Psoas muscle (tissue), 8 donors: Measurements from ENCODE around the gene TULP4. TPM values are rescaled to one million over a fixed set of nuclear protein-coding genes. Genes with fewer than 3 reads are reported as not detected.

Experiments
- ATAC-seq, 4 donors: fragments of 200-7000 bp; cut with Tn5 transposase; one replicate each; pipeline ENCODE4 v1.9.1; 2020; ENCODE audit warnings: moderate library complexity in 3 of 4, mild to moderate bottlenecking in 2 of 4
- DNase-seq, 2 donors: peaks; one replicate each; pipeline ENCODE4 v3.0.0-alpha.2; 2020
- H3K27ac ChIP-seq: fragments of 200-600 bp; one replicate; pipeline ENCODE4 v1.8.0; 2022
- H3K27me3 ChIP-seq, 3 donors: fragments of 200-600 bp in 1 of 3; one replicate each; pipeline versions ENCODE4 v1.6.1 to v1.8.0; 2013 to 2022; ENCODE audit warnings: low read length in 2 of 3, mild to moderate bottlenecking in 2 of 3, moderate library complexity in 1 of 3; ENCODE audit not compliant: insufficient read depth in 3 of 3
- H3K36me3 ChIP-seq, 2 donors: fragments of 200-600 bp in 1 of 2; one replicate each; pipeline versions ENCODE4 v1.6.1 to v1.8.0; 2013 to 2022; ENCODE audit warnings: low read depth in 1 of 2, mild to moderate bottlenecking in 1 of 2, moderate library complexity in 1 of 2; ENCODE audit not compliant: insufficient read depth in 1 of 2
- H3K4me1 ChIP-seq: fragments of 200-600 bp; one replicate; pipeline ENCODE4 v1.8.0; 2022
- H3K4me3 ChIP-seq: fragments of 200-600 bp; one replicate; pipeline ENCODE4 v1.8.0; 2022; ENCODE audit warnings: mild to moderate bottlenecking
- H3K9me3 ChIP-seq: fragments of 200-600 bp; one replicate; pipeline ENCODE4 v1.8.0; 2022
- WGBS, 3 donors: extraction: QIAGEN DNeasy Blood & Tissue Kit; methylation state at CpG; one replicate each; pipeline versions ENCODE4 v1.1.6 to v1.1.7; 2013; 5-methylcytosine and 5-hydroxymethylcytosine counted together
- intact Hi-C, 2 donors: fragments of 100-400 bp; cut with DNase I; formaldehyde crosslinking; loops; one replicate each; pipeline versions ENCODE4 v1.11.0 to v1.14.2; 2022
- polyA plus RNA-seq, 3 donors: library from polyadenylated mRNA; stranded (reverse); fragments of 200-250 nt; gene quantifications; one replicate each; pipeline ENCODE4 v1.2.3, GENCODE V29; 2013
- total RNA-seq, 4 donors: library from RNA; stranded (reverse); fragmentation: NEBNext Ultra II Directional in 2 of 4; extraction: Animal tissue kit (Norgen Biotek cat#: 25700) in 2 of 4; gene quantifications; one replicate each; pipeline versions ENCODE4 v1.2.1 to v1.2.4, GENCODE V29; 2021 to 2023
- TF ChIP-seq, protein P1 (sequence below): fragments of 200-600 bp; IDR thresholded peaks from one replicate; pipeline ENCODE4 v1.8.0; 2022; ENCODE audit warnings: antibody characterized with exemption
- donor health status: healthy with polysubstance abuse.
- donor health status: DM: no; HTN: no; CAD: no; lungs with moderate emphysema.
- donor health status: Bipolar disorder and iron deficiency.
- donor health status: healthy.
- donor health status: DM: yes; HTN: yes; CAD: no.
- donor health status: DM: no; HTN: no; CAD: no.
- donor health status: DM: no; HTN: no; CAD: no.
- donor health status: DM: yes; HTN: yes; CAD: no.

TULP4 gene
- total and polyA plus RNA-seq, 7 donors = 2.2 to 103 (median 63.2) TPM

- H3K27ac ChIP-seq = no peak overlapping the region
- no peak for DNase-seq
- intact Hi-C loops = no loop called here
- no peak for ATAC-seq
- H3K4me1 ChIP-seq = no peaks in the 10 kb centered on the region
- H3K36me3 ChIP-seq = peaks cover 0 to 38% of the 10 kb centered on the region in 2 donors
- TF ChIP-seq, protein P1, sequence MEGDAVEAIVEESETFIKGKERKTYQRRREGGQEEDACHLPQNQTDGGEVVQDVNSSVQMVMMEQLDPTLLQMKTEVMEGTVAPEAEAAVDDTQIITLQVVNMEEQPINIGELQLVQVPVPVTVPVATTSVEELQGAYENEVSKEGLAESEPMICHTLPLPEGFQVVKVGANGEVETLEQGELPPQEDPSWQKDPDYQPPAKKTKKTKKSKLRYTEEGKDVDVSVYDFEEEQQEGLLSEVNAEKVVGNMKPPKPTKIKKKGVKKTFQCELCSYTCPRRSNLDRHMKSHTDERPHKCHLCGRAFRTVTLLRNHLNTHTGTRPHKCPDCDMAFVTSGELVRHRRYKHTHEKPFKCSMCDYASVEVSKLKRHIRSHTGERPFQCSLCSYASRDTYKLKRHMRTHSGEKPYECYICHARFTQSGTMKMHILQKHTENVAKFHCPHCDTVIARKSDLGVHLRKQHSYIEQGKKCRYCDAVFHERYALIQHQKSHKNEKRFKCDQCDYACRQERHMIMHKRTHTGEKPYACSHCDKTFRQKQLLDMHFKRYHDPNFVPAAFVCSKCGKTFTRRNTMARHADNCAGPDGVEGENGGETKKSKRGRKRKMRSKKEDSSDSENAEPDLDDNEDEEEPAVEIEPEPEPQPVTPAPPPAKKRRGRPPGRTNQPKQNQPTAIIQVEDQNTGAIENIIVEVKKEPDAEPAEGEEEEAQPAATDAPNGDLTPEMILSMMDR = no peak
- H3K4me3 ChIP-seq = no peak overlapping the region
- WGBS, 3 donors = 88 to 97% (median 92%) methylated on average over 4 of the region's 4 CpGs
- H3K27me3 ChIP-seq = no peaks in the 10 kb centered on the region
- no peaks in the 10 kb centered on the region for H3K9me3 ChIP-seq
Observed at GRCh38 chr6:158457616-158458278, 145.5 kb downstream of the TULP4 start.

GRCh38 chr6:158459726-158460125, 147.5 kb downstream of the TULP4 start:
- no peaks in the 10 kb centered on the region for H3K27me3 ChIP-seq
- TF ChIP-seq, protein P1 = no peak
- 92 to 96% (median 95%) methylated on average over 4 of the region's 4 CpGs for WGBS, 3 donors
- intact Hi-C loops = no loop called here
- H3K27ac ChIP-seq = no peak overlapping the region
- DNase-seq (no peak), ATAC-seq (no peak)
- no peaks in the 10 kb centered on the region for H3K9me3 ChIP-seq
- no peaks in the 10 kb centered on the region for H3K4me1 ChIP-seq
- no peak overlapping the region for H3K4me3 ChIP-seq
- H3K36me3 ChIP-seq = peaks cover 0 to 45% of the 10 kb centered on the region in 2 donors

DNA sequence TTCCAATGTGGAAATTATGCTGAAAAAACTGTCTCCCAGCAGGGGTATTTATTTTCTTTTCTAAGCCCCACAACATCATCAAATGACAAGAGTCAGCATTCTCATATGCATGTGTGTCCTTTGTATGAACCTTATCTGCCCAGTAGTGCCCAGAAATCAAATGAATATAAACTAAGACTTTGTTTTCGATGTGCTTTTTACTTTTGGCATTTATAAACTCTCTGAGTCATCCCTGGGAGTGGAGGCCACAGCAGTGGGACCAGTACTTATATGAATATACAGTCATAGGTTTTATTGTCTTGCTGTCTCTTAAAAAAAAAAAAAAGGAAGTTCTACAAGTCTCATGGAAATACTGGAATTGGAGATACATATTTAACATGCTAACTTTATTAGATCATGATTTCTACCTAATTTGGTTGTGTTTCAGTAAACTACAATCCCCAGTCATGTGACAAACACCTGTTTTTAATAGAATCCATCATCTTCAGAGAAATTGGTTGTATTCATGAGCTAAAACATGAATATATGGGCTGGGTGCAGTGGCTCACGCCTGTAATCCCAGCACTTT, 148.4 kb downstream of the TULP4 start:
- no peak overlapping the region for H3K27ac ChIP-seq
- DNase-seq (no peak), ATAC-seq (no peak)
- H3K36me3 ChIP-seq = peaks cover 0 to 45% of the 10 kb centered on the region in 2 donors
- intact Hi-C loops = no loop called here
- WGBS, 3 donors = 66 to 81% (median 73%) methylated on average over 2 of the region's 2 CpGs
- TF ChIP-seq, protein P1 = no peak
- H3K4me1 ChIP-seq = no peaks in the 10 kb centered on the region
- H3K4me3 ChIP-seq = no peak overlapping the region
- no peaks in the 10 kb centered on the region for H3K27me3 ChIP-seq
- no peaks in the 10 kb centered on the region for H3K9me3 ChIP-seq

DNA sequence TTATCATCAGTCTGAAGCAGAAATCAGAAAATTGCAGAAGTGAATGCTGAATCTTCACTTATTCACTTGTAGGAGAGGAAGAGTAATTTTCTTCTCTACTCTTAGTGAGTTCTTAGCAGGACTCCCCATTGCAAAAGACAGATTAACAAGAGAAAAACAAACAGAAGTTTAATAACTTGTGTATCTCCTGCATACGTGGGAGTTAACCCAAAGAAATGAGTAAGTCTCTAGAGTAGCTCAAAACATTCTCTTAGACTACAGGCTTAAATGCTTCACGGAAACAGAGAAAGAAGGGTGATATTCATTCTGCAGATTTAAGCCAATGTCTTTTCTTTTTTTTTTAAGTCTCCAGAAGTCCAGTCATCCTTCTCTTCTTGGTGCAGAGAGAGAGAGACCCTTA, 149.7 kb downstream of the TULP4 start:
- ATAC-seq = no peak
- Histone ChIP-seq H3K9me3 (no peaks in the 10 kb centered on the region), H3K27me3 (no peaks in the 10 kb centered on the region), H3K4me1 (no peaks in the 10 kb centered on the region), H3K36me3 (peaks cover 0 to 45% of the 10 kb centered on the region in 2 donors), H3K4me3 (no peak overlapping the region), H3K27ac (no peak overlapping the region)
- 88 to 94% (median 89%) methylated on average over 2 of the region's 2 CpGs for WGBS, 3 donors
- no peak for DNase-seq
- intact Hi-C loops = no loop called here
- TF ChIP-seq, protein P1 = no peak
